ENCODE measurements around the gene MACROD2. TPM values are rescaled to one million over a fixed set of nuclear protein-coding genes. Genes with fewer than 3 reads are reported as not detected.
A peak's percentile ranks its signal among the peaks of the same experiment; 100 is the strongest.

MACROD2 gene
- polyA plus RNA-seq, 10 donors, result 2.4 to 5.0 (median 3.6) TPM

- peak in 1 of 3 donors; percentile 34 for DNase-seq
These were observed 2103.7 kb downstream of the MACROD2 start for GRCh38 chr20:16098890-16099639.

GRCh38 chr20:16100111-16100510, 2104.8 kb downstream of the MACROD2 start:
- no peak for DNase-seq

- no peak for DNase-seq
These were observed 2105.5 kb downstream of the MACROD2 start for GRCh38 chr20:16100767-16101166.

Other genes starting within 250 kb of the MACROD2 start
- 10 to 100 TPM; 14.5 to 20.0 (median 17.7) TPM for gene ESF1, start 210.6 kb upstream of the MACROD2 start, polyA plus RNA-seq (ENCODE audit: insufficient read length in 10 of 10)
- gene NDUFAF5, start 210.5 kb upstream of the MACROD2 start, polyA plus RNA-seq (ENCODE audit: insufficient read length in 10 of 10), result 10 to 100 TPM; 13.6 to 24.8 (median 18.1) TPM
- gene SEL1L2, start 4.9 kb upstream of the MACROD2 start, polyA plus RNA-seq (ENCODE audit: insufficient read length in 10 of 10), result under 1 TPM in 1 of 10 donors, not detected in 9; 0.63 TPM

Measured in muscle of back (tissue), 11 donors.